Retina (tissue), 1 donor: Measurements from ENCODE around the gene FAM83F.
A peak's percentile ranks its signal among the peaks of the same experiment; 100 is the strongest.
"Not testable (repeated sequence)": the region's sequence is repeated elsewhere in the genome, so short reads cannot be mapped to it uniquely, and the experiment has no call there.

ENCODE experiments used
- DNase-seq: peaks from one replicate; pipeline ENCODE4 v3.0.0-alpha.2; 2016

Gene FAM83F

DNA sequence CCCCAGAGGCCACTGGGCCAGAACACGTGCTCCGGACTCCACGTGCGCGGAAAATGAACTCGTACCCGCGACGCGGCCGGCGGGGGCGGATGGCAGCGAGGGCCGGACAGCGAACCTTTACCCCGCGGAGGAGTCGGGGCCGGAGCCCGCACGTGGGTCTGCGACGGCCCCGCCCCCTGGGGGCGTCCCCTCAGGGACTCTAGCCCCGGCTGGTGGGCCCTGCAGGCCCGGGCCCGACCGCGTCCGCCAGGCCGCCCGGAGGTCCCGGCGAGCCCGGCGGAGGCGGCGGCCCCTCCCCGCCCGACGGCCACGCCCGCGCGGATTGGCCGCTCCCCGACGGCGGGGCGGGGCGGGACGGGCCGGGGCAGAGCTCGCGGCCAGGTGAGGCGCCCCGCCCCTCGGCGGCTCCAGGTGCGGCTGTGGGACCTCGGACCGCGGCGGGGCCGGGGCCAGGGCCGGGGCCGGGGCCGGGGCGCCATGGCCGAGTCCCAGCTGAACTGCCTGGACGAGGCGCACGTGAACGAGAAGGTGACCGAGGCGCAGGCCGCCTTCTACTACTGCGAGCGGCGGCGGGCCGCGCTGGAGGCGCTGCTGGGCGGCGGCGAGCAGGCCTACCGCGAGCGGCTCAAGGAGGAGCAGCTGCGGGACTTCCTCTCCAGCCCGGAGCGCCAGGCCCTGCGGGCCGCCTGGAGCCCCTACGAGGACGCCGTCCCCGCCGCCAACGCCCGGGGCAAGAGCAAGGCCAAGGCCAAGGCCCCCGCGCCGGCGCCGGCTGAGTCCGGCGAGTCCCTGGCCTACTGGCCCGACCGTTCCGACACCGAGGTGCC lies at the start of gene FAM83F:
TSS of gene FAM83F (plus strand) at position 389 of the 827 bp plus-strand sequence. CDS start at position 478, 89 bp downstream.
- DNase-seq, result no peak

DNA sequence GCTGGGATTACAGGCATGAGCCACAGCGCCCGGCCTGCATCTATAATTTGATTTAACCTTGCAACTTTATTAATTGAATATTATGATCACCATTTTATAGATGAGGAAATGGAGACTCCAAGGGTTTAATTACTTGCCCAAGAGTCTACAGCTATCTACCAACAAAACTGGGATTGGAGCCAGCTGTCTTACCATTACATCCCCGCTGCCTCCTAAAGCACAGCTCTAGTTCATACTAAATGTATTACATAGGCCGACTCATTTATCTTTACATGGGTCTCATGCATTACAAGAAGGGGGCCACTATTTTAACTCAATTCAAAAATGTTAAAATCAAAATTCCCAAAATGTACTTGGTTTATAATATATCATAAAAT lies 48.6 kb upstream of the FAM83F start:
- no peak for DNase-seq

DNA sequence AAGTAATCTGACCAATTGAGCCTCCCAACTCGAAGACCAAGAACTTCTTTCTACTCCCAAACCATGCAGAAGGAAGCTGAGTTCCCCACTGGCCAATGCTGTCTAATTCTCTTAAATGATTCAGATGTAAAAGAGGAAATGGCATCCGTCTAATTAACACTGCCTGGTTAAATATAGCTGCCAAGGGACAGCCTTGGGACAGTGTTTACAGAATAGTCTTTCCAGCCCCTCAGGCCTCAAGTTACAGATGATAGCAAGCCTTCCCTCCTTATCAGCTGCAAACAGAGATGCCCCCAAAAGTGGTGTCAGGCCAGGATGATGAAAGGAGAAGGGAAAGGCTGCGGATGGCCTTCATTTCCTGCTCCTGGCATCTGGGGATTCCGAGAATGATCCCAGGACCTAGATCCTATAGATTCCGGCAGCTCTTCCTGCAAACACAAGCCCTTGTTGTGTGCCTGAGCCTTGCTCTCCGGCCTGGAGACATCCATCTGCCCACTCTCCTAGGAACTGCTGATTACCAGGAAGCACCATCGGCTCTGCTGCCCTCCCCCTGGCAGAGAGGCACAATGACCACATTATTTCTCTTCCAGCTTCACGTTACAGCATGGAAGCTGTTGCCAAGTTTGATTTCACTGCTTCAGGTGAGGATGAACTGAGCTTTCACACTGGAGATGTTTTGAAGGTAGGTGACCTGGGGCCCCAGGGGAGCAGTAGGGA lies 48.1 kb upstream of the FAM83F start:
- no peak for DNase-seq

DNA sequence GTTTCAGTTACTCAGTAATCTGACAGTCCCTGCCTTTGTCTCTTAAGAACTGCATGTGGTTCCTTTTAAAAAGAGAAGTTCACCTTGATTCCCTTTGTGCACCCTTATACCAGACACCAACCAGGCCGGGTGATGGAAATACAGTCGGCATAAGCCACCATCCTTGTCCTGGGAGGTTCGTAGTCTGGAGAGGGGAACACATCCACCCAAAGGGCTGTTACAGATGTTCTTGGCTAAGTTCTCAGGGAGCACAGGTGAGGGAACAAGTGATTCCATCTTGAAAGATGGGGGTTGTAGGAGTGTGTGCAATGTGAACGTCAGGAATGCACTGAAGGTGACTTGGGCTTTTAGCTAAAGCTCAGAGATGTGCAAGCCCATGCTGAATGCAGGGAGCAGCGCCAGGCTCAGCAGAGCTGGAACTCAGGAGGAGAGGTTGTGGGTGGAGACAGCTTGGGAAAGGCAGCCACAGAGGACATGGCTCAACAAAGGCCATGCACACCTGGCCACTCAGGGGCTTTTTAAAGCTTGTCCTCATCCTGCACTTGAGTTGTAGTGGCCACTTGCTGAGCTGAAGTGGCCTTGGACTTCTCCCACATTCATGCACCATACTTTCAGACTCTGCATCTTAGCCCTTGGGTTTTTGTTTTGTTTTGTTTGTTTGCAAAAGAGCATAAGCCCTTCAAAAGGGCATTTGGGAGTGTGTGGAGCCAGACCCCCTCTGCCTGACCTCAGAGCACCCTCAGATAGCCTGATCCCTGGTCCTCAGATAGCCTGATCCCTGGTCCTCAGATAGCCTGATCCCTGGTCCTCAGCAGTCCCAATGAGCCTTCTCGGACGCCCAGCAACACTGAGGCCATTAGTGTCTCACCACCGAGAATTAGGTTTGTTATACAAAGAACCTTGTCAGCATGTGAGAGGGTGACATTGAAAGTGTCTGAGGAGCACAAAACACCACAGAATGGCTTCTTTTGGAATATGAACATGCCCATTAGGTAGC lies 47.2 kb upstream of the FAM83F start:
- no peak for DNase-seq

DNA sequence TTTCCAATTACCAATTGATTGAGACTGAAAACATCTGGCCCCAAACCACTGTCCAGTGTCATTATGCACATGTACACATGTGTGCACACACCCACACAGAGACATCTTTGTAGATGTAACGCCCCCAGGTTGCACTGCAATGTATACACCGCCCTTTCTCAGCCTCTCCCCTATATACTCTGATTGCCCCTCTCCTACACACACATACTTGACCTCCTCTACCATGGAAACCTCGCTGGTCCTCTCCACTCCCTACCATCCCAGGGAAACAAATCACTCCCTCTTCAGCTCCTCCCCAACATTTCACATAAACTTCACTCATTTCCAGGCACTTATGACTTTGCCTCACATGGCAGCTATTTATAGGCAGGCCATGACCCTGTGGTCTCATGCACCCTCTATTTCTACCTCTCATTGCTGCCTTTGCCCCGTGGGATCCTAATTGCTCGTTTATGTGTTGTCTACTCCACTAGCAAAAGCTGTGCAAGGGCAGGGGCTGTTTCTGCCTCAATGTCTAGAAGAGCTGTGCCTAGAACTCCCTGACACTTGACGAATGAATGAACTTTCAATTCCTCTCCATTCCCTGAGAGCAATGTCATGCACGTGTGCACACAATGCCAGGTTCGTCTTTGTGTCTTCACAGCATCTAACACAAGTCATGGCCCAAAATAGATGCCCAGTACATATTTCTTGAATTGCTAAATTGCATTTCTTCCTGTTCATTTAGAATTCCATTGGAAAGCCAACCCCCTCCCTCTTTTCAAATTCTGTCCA lies 44.6 kb upstream of the FAM83F start:
- DNase-seq, result no peak

DNA sequence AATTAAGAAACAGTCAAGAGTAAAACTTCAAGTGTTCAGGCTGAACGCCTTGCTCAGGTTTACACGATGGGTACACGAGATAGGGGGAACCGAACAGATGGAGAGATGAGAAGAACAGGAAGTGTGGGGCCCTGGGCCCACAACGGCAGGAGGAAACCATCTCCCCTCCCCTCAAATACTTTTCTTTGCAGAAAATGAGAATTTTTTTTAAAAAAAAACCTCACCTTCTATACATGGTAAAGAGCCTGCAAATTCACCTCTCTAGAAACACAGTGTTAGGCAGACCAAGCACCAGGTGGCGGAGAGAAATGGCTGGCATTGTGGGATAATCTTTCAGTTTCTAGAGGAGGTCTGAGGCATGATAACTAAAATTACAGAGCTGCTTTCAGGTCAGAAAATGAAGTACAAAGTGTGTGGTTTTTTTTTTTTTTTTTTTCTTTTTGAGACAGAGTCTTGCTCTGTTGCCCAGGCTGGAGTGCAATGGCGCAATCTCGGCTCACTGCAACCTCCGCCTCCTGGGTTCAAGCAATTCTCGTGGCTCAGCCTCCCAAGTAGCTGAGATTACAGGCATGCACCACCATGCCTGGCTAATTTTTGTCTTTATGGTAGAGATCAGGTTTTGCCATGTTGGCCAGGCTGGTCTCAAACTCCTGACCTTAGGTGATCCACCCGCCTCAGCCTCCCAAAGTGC lies 43.0 kb upstream of the FAM83F start:
- not testable (repeated sequence) for DNase-seq

DNA sequence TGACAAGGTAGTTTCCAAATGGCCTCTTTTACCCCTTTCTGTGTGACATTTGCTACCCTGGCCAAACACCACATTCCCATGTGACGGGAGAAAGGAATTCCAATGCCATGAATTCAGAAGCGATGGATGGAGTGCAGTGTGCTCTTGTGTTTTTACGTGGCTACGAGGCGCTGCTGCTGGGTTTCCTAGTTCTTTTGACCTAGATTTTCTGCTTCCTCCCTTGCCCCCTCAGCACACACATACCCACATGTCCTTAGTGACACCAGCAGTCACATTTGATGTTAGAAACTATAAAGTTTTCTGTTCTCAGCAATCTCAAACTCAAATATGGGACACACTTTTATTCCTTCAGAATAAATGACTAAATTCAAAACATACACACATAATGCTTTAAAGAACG lies 42.4 kb upstream of the FAM83F start:
- no peak for DNase-seq

DNA sequence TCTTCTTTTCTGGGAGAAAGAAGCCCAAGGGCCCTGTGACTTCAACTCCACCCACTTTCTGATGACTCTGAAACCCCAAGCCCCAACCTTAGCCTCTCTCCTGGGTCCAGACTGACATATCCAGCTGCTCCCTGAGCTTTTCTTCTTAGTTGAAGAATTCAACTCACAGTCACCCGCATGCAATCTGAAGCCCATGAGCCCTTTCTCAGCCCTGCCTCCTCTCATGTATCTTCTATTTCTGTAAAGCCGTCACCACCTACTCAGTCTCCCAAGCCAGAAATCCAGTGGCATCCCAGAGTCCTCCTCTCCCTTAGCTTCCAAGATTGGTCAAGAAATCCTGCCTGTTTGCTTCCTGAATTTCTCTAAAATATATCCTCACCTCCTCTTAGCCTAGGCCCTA lies 41.7 kb upstream of the FAM83F start:
- no peak for DNase-seq

DNA sequence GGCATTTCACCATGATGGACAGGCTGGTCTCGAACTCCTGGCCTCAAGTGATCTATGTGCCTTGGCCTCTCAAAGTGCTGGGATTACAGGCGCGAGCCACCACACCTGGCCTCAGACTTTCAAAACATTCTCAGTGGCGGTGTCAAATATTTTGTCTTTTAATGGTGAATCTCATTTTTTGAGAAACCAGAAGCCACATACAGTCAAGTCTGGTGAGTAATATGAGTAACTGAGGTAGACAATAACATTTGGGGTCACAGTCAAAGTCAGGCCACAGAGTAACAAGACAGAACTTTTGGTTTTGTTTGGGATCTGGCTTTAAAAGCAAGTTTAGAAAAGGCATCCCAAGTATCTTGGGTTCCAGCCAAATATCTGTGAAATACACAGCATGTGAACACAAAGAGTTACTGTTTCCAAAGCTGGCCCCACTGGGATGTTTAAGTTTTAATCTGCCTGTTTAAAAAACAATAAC lies 40.1 kb upstream of the FAM83F start:
- no peak for DNase-seq

DNA sequence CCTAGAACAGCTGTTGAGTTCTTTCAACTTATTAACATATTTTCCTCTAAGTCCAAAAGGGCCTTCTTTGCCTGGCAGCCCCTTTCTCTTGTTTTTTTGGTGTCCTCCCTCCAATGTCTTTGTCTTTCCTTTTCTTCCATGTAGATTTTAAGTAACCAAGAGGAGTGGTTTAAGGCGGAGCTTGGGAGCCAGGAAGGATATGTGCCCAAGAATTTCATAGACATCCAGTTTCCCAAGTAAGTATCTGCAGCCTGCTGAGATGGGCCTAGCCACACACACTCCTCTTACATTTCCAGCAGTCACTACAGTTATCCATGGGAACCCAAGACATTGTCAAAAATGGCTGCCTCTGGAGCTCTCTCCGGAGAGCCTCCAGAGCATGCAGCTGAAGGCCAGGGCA lies 39.1 kb upstream of the FAM83F start:
- DNase-seq, result no peak

DNA sequence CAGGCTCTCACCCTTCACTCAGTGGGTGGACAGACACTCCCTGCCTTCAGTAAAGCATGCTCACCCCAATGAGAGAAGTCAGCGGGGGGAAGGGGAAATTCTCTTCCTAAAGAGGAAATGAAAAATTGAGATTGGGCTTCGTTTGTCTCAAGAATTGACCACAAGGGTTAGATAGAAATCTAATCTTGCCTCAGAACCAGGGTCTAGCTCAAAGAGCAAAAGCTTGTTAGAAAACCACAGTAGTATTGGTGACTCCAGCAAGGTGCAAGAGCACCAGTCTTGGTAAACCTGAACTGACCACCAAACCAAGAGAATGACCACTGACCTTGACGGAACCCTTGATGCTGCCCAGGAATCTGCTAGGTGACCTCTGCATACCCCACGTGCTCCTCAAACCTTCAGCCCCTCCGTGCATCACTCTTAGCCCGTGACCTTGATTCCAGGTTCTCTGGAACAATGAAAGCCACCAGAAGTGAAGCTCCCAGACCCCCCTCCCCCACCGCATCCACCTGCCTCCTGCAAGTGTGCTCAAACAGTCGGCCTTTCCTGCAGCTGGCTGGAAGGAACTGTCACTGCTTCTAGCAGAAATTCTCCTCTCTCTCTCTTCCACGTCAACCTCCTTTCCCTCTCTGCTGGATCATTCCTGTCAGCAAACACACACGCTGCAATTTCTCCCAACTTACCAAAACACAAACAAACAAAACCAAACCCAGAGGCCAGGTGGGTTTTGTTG lies 37.7 kb upstream of the FAM83F start:
- no peak for DNase-seq

DNA sequence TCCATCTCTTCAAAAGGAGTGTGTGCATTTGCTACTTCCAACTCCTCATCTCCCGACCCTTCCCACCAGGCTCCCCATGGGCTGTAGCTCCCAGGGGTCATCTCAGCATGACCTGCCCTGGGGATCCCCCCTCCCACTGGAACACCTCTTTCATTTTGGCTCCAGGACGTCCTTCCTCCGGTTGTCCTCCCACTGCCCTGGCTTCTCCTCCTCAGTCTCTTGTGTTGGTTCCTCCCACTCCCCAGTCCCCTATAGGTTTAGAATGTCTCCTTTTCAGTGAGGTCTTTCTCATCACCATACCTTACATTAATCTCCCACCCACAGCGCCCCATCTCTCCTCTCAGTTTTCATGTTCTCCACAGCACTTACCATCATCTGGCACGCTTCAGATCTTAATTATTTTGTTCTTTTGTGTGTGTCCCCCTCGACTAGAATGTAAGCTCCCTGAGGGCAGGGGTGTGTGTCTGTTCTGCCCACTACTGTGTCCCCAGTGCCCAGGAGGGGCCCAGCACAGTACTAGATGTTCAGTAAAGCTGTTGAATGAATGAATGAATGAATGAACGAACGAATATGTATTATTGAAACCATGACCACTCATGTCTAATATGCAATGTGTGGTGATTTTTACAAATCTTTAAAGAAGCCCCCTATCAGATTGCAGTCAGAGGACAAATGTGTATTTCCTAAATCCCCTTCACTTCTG lies 36.6 kb upstream of the FAM83F start:
- DNase-seq, result no peak

DNA sequence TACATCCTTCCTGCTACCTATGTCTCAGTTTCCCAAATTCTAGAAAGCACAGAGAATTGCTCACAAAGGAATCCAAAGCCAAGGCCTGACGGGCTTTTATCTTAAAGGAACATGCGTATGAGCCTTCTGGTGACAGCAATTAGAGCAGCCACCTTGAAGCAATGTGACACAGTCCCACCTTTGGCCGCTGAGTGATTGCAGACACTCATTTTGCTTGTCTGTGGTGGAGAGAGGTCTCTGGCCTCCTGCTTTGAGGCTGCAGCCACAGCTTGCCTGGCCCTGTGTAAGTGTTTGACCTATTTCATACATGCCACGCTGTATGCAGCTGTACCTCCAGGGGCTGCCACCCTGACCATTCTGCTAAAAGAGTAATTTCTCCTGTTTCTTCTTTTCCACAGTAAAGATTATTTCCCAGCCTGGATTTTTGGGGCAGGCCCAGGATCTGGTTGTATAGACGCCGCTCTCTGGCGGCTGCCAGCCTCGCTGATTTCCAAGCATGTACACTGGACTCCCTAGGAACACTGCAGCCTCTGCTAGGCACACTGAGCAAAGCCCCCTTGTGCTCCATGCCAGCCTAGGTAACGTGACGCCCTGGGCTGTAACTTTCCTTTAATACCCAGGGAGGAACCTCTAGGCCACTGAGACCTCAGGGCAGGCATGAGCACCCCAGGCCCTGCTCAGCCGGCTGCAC lies 35.7 kb upstream of the FAM83F start:
- peak; percentile 44 for DNase-seq

DNA sequence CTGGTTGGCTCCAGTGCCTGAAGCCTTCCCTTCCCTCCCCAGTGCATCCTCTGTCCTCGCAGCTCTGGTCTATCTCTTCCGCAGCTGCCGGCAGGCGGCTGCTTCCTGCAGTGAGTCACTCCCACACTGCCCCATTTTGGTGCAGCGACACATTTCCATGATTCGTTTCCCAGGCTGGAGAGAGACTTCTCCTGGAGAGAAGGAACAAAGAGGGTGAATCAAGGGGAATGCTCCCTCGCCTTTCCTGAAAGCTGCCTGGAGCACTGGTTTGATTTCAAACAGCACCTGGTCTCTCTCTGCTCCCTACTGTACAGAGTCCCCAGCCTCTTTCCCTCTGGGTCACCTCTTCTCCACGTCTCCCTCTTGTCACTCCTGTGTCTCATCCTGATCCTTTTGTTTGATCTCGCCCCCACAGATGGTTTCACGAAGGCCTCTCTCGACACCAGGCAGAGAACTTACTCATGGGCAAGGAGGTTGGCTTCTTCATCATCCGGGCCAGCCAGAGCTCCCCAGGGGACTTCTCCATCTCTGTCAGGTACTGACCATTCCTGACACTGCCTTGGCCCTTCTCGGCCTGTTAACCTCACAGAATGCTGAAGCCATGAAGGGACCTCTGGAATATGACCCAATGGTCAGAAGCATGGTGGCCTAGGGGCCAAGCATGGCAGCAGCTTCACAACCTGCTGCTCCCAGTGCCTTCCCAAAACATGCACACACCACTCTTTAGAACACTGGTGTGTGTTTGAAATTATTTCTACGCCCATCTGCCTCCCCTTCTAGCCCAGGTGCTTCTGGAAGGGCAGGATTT lies 34.9 kb upstream of the FAM83F start, which contains the start of gene TMA7B:
TSS of gene TMA7B (plus strand) at position 758 of the 808 bp plus-strand sequence. CDS start 3,978 bp downstream, outside the sequence.
- peak; percentile 61 for DNase-seq

DNA sequence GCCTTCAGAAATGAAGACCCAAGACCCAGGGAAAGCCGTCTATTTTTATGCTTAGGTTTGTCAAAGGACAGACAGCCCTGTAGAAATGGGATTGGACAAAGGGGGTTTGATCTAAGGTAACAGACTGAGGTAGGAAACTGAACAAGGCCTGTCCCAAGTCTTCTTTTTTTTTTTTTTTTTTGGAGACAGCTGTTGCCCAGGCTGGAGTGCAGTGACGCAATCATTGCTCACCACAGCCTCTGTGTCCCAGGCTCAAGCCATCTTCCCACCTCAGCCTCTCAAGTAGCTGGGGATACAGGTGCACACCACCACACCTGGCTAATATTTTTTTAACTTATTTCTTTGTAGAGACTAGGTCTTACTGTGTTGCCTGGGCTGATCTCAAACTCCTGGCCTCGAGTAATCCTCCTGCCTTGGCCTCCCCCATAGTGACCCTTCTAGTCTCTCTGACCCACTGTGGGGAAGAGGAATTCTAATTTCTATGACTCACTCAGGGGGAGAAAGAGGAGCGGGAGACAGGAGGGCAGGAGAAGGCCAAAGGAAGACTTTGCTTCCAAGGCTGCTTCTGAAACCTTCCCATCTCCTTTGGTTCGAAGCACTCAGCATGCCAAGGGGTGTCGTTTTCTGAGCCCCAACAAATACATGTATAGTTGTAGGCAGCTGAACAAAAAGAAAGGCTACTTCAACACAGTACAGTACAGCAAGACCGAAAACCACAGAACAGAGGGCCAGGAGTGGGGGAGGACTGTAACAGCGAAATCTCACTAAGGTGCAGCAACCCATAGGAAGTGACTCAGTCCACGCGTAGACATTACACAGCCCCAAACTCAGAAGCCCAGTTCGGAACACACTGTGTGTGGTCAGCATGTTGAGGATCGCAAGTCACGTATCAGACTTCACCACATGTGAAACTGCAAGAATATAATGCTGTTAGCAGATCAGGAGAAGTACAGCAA lies 33.7 kb upstream of the FAM83F start:
- no peak for DNase-seq

DNA sequence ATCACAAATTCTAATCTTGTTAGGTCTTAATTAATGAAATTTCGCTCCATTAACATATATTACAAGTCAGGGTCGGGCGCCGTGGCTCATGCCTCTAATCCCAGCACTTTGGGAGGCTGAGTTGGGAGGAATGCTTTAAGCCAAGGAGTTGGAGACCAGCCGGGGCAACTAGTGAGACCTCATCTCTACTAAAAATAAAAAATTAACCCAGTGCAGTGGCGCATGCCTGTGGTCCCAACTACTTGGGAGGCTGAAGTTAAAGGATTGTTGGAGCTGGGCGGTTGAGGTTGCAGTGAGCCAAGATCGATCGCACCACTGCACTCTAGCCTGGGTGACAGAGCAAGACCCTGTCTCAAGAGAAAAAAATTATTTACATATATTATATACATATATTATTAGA lies 32.7 kb upstream of the FAM83F start:
- DNase-seq, result no peak

DNA sequence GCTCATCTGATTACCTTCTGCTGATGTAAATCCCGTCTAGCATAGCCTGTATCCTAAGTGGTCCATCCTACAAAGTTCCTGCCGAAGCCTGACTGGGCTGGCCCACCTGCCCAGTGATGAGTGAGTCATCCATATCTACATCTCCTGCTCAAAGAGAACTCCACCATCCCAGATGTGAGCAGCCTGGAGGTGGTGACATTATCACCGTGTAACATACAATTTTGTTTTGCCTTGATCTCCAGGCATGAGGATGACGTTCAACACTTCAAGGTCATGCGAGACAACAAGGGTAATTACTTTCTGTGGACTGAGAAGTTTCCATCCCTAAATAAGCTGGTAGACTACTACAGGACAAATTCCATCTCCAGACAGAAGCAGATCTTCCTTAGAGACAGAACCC lies 29.0 kb upstream of the FAM83F start:
- no peak for DNase-seq
